Measurements from ENCODE around the gene MAPRE3. TPM values are rescaled to one million over a fixed set of nuclear protein-coding genes. Genes with fewer than 3 reads are reported as not detected.

Gene MAPRE3
- total and polyA plus RNA-seq, 11 donors: 27.4 to 65.0 (median 42.3) TPM

- Histone ChIP-seq H3K27me3 (no peaks in the 10 kb centered on the region), H3K9me3 (peaks cover 0 to 4% (median 0%) of the 10 kb centered on the region in 12 donors), H3K4me3 (no peak overlapping the region), H3K4me1 (peaks cover 0 to 15% (median 10%) of the 10 kb centered on the region in 12 donors), H3K36me3 (no peaks in the 10 kb centered on the region), H3K27ac (no peak overlapping the region)
- 82 to 89% (median 84%) methylated on average over 9 of the region's 9 CpGs for WGBS, 4 donors
- DNase-seq: no peak
- intact Hi-C loops (cut with DNase I): no loop called here
- no peak for TF ChIP-seq POLR2A (IDR thresholded peaks at IDR 0.05)
- TF ChIP-seq, protein P1, sequence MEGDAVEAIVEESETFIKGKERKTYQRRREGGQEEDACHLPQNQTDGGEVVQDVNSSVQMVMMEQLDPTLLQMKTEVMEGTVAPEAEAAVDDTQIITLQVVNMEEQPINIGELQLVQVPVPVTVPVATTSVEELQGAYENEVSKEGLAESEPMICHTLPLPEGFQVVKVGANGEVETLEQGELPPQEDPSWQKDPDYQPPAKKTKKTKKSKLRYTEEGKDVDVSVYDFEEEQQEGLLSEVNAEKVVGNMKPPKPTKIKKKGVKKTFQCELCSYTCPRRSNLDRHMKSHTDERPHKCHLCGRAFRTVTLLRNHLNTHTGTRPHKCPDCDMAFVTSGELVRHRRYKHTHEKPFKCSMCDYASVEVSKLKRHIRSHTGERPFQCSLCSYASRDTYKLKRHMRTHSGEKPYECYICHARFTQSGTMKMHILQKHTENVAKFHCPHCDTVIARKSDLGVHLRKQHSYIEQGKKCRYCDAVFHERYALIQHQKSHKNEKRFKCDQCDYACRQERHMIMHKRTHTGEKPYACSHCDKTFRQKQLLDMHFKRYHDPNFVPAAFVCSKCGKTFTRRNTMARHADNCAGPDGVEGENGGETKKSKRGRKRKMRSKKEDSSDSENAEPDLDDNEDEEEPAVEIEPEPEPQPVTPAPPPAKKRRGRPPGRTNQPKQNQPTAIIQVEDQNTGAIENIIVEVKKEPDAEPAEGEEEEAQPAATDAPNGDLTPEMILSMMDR (IDR thresholded peaks at IDR 0.05): no peak
- no peak for ATAC-seq
Measured at GRCh38 chr2:27003857-27004256, 33.4 kb downstream of the MAPRE3 start.

GRCh38 chr2:27006602-27007415, 36.4 kb downstream of the MAPRE3 start:
- intact Hi-C loops (cut with DNase I): no loop called here
- H3K4me1 ChIP-seq: peaks cover 0 to 27% (median 10%) of the 10 kb centered on the region in 12 donors
- H3K36me3 ChIP-seq: no peaks in the 10 kb centered on the region
- ATAC-seq: no peak
- no peak overlapping the region for H3K27ac ChIP-seq
- no peaks in the 10 kb centered on the region for H3K27me3 ChIP-seq
- H3K9me3 ChIP-seq: peaks cover 0 to 6% (median 0%) of the 10 kb centered on the region in 12 donors
- no peak overlapping the region for H3K4me3 ChIP-seq
- 62 to 71% (median 69%) methylated on average over 6 of the region's 6 CpGs for WGBS, 4 donors
- no peak for DNase-seq
- TF ChIP-seq, protein P1 (IDR thresholded peaks at IDR 0.05): no peak
- TF ChIP-seq POLR2A (IDR thresholded peaks at IDR 0.05): no peak

DNA sequence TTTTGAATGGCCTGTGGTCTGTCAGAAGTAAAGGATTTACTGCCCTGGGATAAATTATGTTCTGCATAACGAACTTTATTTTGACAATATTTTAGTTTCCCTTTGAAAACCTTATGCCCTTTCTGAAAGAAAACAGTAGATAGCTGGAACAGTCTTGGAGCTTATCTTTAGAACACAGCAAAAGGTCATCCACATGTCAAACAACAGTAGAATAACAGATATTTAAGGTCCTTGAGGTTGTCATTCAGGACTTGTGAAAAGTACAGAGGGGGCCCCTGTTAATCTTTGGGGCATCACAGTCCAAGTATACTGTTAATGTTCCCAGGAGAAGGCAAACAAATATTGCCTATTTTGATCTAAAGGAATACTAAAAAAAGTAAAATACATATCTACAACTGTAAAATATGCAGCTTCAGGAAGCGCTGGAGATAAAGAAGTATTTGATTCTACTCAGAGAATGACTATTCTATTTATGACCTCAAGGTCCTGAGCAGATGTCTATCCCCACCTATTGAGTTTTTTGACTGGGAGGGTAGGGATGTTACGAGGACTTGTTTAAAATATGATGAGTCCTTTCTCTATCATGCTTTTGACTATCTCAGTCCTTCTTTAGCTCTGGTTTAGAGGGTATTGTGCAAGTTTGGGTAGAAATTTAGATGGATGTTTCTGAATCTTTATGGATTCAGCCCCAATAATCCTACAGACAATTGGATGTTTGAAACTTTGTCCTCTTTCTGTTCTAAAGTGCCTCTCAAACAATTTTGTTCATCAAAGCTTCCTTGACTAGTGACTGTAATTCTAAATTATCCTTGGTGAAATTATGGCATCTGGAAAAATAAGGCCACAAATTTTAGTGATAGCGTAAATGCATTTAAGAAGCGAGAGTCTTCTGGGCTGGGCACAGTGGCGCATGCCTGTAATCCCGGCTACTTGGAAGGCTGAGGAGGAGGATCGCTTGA, 37.3 kb downstream of the MAPRE3 start:
- Histone ChIP-seq H3K27me3 (no peaks in the 10 kb centered on the region), H3K36me3 (no peaks in the 10 kb centered on the region), H3K27ac (no peak overlapping the region), H3K4me1 (peaks cover 0 to 27% (median 10%) of the 10 kb centered on the region in 12 donors), H3K4me3 (no peak overlapping the region), H3K9me3 (peaks cover 0 to 6% (median 0%) of the 10 kb centered on the region in 12 donors)
- 74 to 81% (median 78%) methylated on average over 8 of the region's 8 CpGs for WGBS, 4 donors
- TF ChIP-seq, protein P1 (IDR thresholded peaks at IDR 0.05): no peak
- no peak for TF ChIP-seq POLR2A (IDR thresholded peaks at IDR 0.05)
- ATAC-seq: peak in 1 of 4 donors; percentile 43
- no peak for DNase-seq
- intact Hi-C loops (cut with DNase I): no loop called here

- intact Hi-C loops (cut with DNase I): no loop called here
- Histone ChIP-seq H3K4me3 (no peak overlapping the region), H3K4me1 (peaks cover 0 to 27% (median 10%) of the 10 kb centered on the region in 12 donors), H3K36me3 (no peaks in the 10 kb centered on the region), H3K27ac (no peak overlapping the region), H3K9me3 (peaks cover 0 to 6% (median 0%) of the 10 kb centered on the region in 12 donors), H3K27me3 (no peaks in the 10 kb centered on the region)
- DNase-seq (no peak), ATAC-seq (no peak)
- TF ChIP-seq, protein P1 (IDR thresholded peaks at IDR 0.05): no peak
- no peak for TF ChIP-seq POLR2A (IDR thresholded peaks at IDR 0.05)
- 93 to 95% (median 93%) methylated on average over 4 of the region's 4 CpGs for WGBS, 4 donors
Measured at GRCh38 chr2:27008678-27009077, 38.2 kb downstream of the MAPRE3 start.
